ENCODE measurements around the gene CDON. TPM values are rescaled to one million over a fixed set of nuclear protein-coding genes. Genes with fewer than 3 reads are reported as not detected.

Gene CDON
- total and polyA plus RNA-seq, 2 of the 13 experiments (the other 11 are each of a cell fraction or from before 2014, with no cell fraction given): 9.6 to 12.8 TPM

DNA sequence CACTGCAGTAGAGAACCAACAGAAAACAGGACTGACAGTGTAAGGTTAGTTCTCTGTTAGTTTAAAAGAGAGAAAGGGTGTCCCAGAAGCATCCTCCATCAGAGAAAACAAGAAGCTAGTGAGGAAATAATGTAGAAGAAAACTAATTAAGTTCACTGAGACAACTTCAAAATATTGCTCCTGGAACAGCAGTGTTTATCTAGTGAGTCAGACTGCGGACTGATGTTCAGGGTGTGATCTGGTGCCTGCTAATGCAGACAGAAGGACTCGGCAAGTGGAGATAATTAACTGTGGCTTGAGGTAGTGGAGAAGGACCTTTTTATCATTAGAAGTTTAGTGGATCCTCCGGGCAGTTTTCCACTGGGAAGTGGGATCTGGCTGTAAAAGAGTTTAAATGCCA lies 55.4 kb downstream of the CDON start (continued):
- TF ChIP-seq ZNF841 (CRISPR knock-in tag; IDR thresholded peaks at IDR 0.05; ENCODE audit: borderline replicate concordance) (no peak), ELF3 (CRISPR knock-in tag; IDR thresholded peaks at IDR 0.05) (0 out of 2 replicates have a peak, but pooled peaks have one; percentile 24), ZNF543 (CRISPR knock-in tag; IDR thresholded peaks at IDR 0.05) (no peak), FOSL2 (CRISPR knock-in tag; IDR thresholded peaks at IDR 0.05) (peak; percentile 93), RFX1 (IDR thresholded peaks at IDR 0.05) (no peak), ZBTB43 (CRISPR knock-in tag; conservative IDR thresholded peaks at IDR 0.05) (no peak), ARNT2 (CRISPR knock-in tag; IDR thresholded peaks at IDR 0.05; ENCODE audit: low read depth) (no peak), SAP130 (CRISPR knock-in tag; IDR thresholded peaks at IDR 0.05; ENCODE audit: low read depth) (0 out of 2 replicates have a peak, but pooled peaks have one; percentile 31), FOXP4 (CRISPR knock-in tag; IDR thresholded peaks at IDR 0.05) (0 out of 2 replicates have a peak, but pooled peaks have one; percentile 15), MIXL1 (CRISPR knock-in tag; IDR thresholded peaks at IDR 0.05) (peak; percentile 76), MIER3 (CRISPR knock-in tag; IDR thresholded peaks at IDR 0.05; ENCODE audit: borderline replicate concordance) (no peak), ZNF468 (CRISPR knock-in tag; IDR thresholded peaks at IDR 0.05) (no peak), NR1H2 (CRISPR knock-in tag; IDR thresholded peaks at IDR 0.05; ENCODE audit: borderline replicate concordance, low read depth) (no peak), TBX2 (CRISPR knock-in tag; IDR thresholded peaks at IDR 0.05; ENCODE audit: borderline replicate concordance) (peak; percentile 52; the same call in 1 of the 2 replicates)

All from HepG2 (cell line).